Measurements from ENCODE around the gene ULBP1.
"Not testable (repeated sequence)": the region's sequence is repeated elsewhere in the genome, so short reads cannot be mapped to it uniquely, and the experiment has no call there.

ULBP1 gene

DNA sequence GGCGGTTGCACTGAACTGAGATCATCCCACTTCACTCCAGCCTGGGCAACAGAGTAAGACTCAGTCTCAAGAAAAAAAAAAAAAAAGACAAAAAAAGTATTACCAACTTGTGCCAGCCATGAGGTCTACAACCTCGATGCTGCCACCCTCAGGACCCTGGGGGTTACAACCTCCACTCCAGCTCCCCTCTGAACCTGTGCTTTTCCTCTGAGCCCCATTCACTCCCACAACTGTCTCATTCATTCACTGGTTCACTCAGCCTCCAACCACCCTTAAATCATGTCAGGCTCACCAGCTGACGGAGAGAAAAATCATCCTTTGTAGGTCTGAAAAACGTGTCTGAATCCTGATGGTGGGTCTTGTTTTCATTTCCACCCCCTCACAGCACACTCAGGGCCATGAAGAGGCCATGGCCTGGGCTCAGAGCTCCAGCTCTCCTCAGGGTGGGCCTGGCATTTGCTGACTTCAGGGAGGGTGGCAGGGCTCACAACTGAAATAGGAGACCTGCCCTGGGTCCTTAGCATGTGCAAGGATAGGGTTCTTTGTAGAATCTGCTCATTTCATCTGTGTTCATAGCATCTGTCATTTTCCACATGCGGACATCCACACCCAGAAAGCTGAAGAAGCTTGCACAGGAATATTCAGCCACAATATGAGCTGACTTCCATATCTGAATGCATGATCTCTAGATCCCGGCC is 1.9 kb upstream of the ULBP1 start:
- no peak for DNase-seq (ENCODE audit: low read depth)

DNA sequence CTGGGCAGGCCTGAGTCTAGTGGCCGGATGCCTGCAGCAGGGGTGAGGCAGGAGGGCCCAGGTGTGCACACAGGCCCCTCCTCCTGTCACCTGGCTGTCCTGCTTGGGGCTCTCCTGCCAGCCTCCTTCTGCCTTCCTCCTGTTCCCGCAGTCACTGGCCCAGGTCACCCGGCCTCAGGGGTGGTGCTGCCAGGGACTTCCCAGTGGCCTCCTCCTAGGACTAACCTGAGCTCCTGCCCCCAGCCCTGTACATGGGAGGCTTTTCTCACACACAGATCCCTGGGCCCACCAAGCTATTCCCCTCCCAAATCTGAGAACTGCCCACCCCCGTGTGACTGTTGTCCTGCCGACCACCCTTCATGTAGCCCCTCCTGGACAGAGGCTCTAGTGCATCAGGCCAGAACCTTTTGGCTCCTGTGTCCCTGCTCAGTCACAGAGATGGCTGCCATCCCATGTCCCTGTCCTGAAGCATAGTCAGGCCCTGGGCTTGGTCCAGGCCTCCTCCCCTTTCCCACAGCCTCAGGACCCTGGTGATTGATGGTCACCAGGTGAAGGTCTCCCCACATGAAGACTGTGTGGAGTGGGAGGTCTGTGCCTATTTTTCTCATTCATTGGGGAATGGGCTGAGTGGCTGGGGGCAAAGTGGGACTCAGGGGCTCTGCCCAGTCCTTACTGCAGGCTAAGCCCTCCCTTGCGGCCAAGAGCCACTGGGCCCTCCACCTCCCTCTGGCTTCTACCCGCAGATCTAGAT is 1.1 kb upstream of the ULBP1 start:
- TF ChIP-seq, protein P1, sequence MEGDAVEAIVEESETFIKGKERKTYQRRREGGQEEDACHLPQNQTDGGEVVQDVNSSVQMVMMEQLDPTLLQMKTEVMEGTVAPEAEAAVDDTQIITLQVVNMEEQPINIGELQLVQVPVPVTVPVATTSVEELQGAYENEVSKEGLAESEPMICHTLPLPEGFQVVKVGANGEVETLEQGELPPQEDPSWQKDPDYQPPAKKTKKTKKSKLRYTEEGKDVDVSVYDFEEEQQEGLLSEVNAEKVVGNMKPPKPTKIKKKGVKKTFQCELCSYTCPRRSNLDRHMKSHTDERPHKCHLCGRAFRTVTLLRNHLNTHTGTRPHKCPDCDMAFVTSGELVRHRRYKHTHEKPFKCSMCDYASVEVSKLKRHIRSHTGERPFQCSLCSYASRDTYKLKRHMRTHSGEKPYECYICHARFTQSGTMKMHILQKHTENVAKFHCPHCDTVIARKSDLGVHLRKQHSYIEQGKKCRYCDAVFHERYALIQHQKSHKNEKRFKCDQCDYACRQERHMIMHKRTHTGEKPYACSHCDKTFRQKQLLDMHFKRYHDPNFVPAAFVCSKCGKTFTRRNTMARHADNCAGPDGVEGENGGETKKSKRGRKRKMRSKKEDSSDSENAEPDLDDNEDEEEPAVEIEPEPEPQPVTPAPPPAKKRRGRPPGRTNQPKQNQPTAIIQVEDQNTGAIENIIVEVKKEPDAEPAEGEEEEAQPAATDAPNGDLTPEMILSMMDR (conservative IDR thresholded peaks at IDR 0.05; ENCODE audit: low read depth, low read length), result no peak
- no peak overlapping the region for H3K4me3 ChIP-seq (ENCODE audit: low read depth, low read length)
- no peak for DNase-seq (ENCODE audit: low read depth)

More for the DNA sequence above, 1.9 kb upstream of the ULBP1 start:
- TF ChIP-seq, protein P1 (conservative IDR thresholded peaks at IDR 0.05; ENCODE audit: low read depth, low read length), result no peak
- H3K4me3 ChIP-seq (ENCODE audit: low read depth, low read length), result no peak overlapping the region

DNA sequence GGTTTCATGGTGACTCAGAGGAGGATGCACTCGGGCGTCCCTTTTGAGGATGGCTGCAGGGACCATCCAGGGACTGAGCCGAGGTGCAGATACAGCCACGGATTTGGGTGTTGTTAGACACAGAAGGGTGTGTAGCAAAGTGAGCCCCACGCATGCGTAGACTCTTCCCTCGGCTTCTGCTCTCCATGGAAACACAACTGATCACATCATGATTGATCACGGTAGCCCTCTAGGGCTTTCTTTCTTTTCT is 606 bp upstream of the ULBP1 start:
- TF ChIP-seq, protein P1 (conservative IDR thresholded peaks at IDR 0.05; ENCODE audit: low read depth, low read length), result no peak
- H3K4me3 ChIP-seq (ENCODE audit: low read depth, low read length), result peak overlapping the region; percentile 46
- peak; percentile 28 for DNase-seq (ENCODE audit: low read depth)

DNA sequence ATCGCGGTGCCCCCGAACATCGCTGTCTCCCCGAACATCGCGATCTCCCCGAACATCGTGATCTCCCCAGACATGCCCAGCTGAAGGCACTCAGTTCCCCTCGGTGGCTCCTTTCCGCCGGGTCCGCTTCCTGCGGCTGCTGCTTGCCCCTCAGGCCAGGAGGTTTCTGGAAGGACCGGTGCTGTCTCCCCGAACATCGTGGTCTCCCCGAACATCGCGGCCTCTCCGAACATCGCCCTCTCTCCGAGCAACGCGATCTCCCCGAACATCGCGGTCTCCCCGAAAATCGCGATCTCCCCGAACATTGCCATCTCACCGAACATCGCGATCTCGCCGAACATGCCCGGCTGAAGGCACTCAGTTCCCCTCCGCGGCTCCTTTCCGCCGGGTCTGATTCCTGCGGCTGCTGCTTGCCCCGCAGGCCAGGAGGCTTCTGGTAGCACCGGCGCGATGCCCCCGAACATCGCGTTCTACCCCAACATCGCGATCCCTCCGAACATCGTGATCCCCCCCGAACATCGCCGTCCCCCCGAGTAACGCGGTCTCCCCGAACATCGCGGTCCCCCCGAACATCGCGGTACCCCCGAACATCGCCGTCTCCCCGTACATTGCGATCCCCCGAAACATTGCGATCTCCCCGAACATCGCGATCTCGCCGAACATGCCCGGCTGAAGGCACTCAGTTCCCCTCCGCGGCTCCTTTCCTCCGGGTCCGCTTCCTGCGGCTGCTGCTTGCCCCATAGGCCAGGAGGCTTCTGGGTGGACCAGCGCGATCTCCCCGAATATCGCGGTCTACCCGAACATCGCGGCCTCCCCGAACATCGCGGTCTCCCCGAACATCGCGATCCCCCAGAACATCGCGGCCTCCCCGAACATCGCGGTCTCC is 808 bp downstream of the ULBP1 start:
- DNase-seq (ENCODE audit: low read depth), result peak; percentile 24
- TF ChIP-seq, protein P1 (conservative IDR thresholded peaks at IDR 0.05; ENCODE audit: low read depth, low read length), result no peak
- H3K4me3 ChIP-seq (ENCODE audit: low read depth, low read length), result peak overlapping the region; percentile 46

DNA sequence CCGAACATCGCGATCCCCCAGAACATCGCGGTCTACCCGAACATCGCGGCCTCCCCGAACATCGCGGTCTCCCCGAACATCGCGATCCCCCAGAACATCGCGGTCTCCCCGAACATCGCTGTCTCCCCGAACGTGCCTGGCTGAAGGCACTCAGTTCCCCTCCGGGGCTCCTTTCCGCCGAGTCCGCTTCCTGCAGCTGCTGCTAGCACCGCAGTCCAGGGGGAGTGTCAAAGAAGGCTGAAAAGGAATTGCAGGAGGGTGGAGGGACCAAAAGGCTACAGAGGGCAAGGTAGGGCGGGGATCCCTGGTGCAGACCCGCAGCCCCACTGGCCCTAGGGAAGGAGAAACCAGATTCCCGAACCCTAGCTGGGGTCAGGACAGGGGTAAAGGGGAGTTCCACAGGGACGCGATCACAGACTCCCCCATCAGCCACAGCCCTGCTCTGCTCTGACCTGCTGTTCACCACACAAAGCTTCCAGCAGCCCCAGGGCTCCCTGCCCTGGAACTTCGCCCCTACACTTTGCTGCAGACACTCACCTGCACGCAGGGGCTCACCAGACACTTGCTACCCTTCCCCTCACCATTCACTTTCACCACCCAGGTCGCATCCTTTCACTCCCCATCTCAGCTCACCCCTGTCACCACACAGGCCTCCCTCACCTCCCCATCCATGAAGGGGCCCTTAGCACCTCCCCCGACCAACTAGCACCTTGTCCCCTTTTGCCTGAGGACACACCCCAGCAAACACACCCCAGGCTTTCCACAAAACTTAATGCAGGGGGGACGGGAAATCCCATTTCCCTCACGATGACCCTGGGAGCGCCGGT is 1.7 kb downstream of the ULBP1 start:
- DNase-seq (ENCODE audit: low read depth), result peak; percentile 23
- peak overlapping the region; percentile 46 for H3K4me3 ChIP-seq (ENCODE audit: low read depth, low read length)
- TF ChIP-seq, protein P1 (conservative IDR thresholded peaks at IDR 0.05; ENCODE audit: low read depth, low read length), result no peak

DNA sequence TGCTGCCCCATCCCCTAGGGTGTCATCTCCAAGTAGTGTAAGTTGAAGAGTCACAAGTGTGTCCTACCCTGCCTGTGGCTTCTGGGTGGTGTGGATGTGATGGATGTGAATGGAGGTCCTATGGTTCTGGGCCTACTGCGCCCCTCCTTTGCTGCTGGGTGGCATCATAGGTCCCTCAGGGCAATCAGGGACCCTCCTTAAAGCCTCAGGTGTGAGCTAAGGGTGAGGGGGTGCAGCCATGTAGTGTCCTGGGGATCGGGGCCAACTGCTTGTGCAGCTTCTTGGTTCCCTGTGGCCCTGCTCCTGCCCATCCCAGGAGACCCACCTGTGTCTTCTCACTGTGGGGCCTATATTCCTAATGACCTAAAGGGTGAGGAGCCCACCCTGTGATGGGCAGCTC is 2.6 kb downstream of the ULBP1 start:
- DNase-seq (ENCODE audit: low read depth); H3K4me3 ChIP-seq (ENCODE audit: low read depth, low read length): not testable (repeated sequence)

All from choroid plexus epithelial cell (primary cell).